Measurements from ENCODE around the gene NELFA. TPM values are rescaled to one million over a fixed set of nuclear protein-coding genes. Genes with fewer than 3 reads are reported as not detected.

NELFA gene
- total and polyA plus RNA-seq, 10 of the 15 experiments (the other 5 are each of a cell fraction or from before 2014, with no cell fraction given) = 0.39 to 38.6 (median 16.7) TPM

GRCh38 chr4:2044542-2045517 lies 36.1 kb upstream of the NELFA start (continued):
- TF ChIP-seq, protein P1, sequence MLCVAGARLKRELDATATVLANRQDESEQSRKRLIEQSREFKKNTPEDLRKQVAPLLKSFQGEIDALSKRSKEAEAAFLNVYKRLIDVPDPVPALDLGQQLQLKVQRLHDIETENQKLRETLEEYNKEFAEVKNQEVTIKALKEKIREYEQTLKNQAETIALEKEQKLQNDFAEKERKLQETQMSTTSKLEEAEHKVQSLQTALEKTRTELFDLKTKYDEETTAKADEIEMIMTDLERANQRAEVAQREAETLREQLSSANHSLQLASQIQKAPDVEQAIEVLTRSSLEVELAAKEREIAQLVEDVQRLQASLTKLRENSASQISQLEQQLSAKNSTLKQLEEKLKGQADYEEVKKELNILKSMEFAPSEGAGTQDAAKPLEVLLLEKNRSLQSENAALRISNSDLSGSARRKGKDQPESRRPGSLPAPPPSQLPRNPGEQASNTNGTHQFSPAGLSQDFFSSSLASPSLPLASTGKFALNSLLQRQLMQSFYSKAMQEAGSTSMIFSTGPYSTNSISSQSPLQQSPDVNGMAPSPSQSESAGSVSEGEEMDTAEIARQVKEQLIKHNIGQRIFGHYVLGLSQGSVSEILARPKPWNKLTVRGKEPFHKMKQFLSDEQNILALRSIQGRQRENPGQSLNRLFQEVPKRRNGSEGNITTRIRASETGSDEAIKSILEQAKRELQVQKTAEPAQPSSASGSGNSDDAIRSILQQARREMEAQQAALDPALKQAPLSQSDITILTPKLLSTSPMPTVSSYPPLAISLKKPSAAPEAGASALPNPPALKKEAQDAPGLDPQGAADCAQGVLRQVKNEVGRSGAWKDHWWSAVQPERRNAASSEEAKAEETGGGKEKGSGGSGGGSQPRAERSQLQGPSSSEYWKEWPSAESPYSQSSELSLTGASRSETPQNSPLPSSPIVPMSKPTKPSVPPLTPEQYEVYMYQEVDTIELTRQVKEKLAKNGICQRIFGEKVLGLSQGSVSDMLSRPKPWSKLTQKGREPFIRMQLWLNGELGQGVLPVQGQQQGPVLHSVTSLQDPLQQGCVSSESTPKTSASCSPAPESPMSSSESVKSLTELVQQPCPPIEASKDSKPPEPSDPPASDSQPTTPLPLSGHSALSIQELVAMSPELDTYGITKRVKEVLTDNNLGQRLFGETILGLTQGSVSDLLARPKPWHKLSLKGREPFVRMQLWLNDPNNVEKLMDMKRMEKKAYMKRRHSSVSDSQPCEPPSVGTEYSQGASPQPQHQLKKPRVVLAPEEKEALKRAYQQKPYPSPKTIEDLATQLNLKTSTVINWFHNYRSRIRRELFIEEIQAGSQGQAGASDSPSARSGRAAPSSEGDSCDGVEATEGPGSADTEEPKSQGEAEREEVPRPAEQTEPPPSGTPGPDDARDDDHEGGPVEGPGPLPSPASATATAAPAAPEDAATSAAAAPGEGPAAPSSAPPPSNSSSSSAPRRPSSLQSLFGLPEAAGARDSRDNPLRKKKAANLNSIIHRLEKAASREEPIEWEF (IDR thresholded peaks at IDR 0.05; ENCODE audit: insufficient replicate concordance, low read depth, low read length) = no peak

GRCh38 chr4:2044119-2044485 lies 35.3 kb upstream of the NELFA start:
- FAIRE-seq (no peak), DNase-seq (ENCODE audit: low read depth, low spot score) (no peak), ATAC-seq (no peak)
- H3K4me1 ChIP-seq (ENCODE audit: control insufficient read depth, insufficient read depth, low read length) = peaks cover 8% of the 10 kb centered on the region; the same call in 1 of the 2 replicates
- no peak overlapping the region for H3K4me2 ChIP-seq (ENCODE audit: control insufficient read depth, insufficient read depth)
- peaks cover 3 to 4% of the 10 kb centered on the region in 2 experiments; a peak in 3 of 4 replicates for H3K27me3 ChIP-seq (replicated peaks in 1 of 2; ENCODE audit: control insufficient read depth in 2 of 2, insufficient read depth in 2 of 2, low read length in 1 of 2)
- CTCF ChIA-PET = no interaction called here
- SMC1A ChIA-PET (ENCODE audit: uncharacterized antibody, unreplicated experiment) = no interaction called here
- no peaks in the 10 kb centered on the region for H3K9me3 ChIP-seq (replicated peaks; ENCODE audit: control insufficient read depth, insufficient read depth, low read length)
- no peaks in the 10 kb centered on the region for H3K36me3 ChIP-seq (ENCODE audit: control insufficient read depth in 2 of 2, insufficient read depth in 2 of 2, low read length in 1 of 2)
- H3K27ac ChIP-seq (ENCODE audit: control insufficient read depth, insufficient read depth) = no peak overlapping the region
- intact Hi-C loops (cut with micrococcal nuclease; ENCODE audit: unreplicated experiment) (no loop called here), in situ Hi-C loops (cut with MboI) (no loop called here)
- H3K4me3 ChIP-seq = no peak overlapping the region
- WGBS (ENCODE audit: insufficient coverage, insufficient replicate concordance, low lambda C conversion rate, missing lambda C conversion rate) = 64% methylated on average over 6 of the region's 6 CpGs
- TF ChIP-seq IKZF1 (conservative IDR thresholded peaks at IDR 0.05) (no peak), ZBTB33 (IDR thresholded peaks at IDR 0.05) (no peak), ZNF274 (IDR thresholded peaks at IDR 0.05; ENCODE audit: insufficient read depth, insufficient read length) (no peak), PBX3 (IDR thresholded peaks at IDR 0.05; ENCODE audit: insufficient replicate concordance, low read depth, low read length) (no peak)
- TF ChIP-seq, protein P2, sequence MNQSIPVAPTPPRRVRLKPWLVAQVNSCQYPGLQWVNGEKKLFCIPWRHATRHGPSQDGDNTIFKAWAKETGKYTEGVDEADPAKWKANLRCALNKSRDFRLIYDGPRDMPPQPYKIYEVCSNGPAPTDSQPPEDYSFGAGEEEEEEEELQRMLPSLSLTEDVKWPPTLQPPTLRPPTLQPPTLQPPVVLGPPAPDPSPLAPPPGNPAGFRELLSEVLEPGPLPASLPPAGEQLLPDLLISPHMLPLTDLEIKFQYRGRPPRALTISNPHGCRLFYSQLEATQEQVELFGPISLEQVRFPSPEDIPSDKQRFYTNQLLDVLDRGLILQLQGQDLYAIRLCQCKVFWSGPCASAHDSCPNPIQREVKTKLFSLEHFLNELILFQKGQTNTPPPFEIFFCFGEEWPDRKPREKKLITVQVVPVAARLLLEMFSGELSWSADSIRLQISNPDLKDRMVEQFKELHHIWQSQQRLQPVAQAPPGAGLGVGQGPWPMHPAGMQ (IDR thresholded peaks at IDR 0.05; ENCODE audit: borderline replicate concordance) = no peak
- BruUV-seq (replicated peaks) = no TSS peak
- no peaks in the 10 kb centered on the region for H3K79me2 ChIP-seq (ENCODE audit: control insufficient read depth, insufficient read depth, low read length)
- RAD21 ChIA-PET (ENCODE audit: unreplicated experiment) = no interaction called here
- no peak overlapping the region for H2AFZ ChIP-seq (ENCODE audit: control insufficient read depth, low read depth, low read length)
- no peak overlapping the region for H3K9ac ChIP-seq (ENCODE audit: control insufficient read depth, insufficient read depth, low read length)
- no peaks in the 10 kb centered on the region for H4K20me1 ChIP-seq (ENCODE audit: control insufficient read depth, insufficient read depth)
- POLR2A ChIA-PET = no interaction called here

Data from GM12878 (cell line).